Retina (tissue), 1 donor: ENCODE results near the gene ZNF444.
"Not testable (repeated sequence)": the region's sequence is repeated elsewhere in the genome, so short reads cannot be mapped to it uniquely, and the experiment has no call there.

Source experiments
- DNase-seq: peaks from one replicate; pipeline ENCODE4 v3.0.0-alpha.2; 2016

Gene ZNF444

GRCh38 chr19:56148096-56148495 is 7.0 kb downstream of the ZNF444 start:
- DNase-seq, result no peak

GRCh38 chr19:56148955-56149655 is 8.0 kb downstream of the ZNF444 start:
- DNase-seq, result not testable (repeated sequence)

GRCh38 chr19:56149656-56150038 is 8.6 kb downstream of the ZNF444 start:
- DNase-seq, result no peak

- DNase-seq, result no peak
Measured at GRCh38 chr19:56150358-56150757, 9.3 kb downstream of the ZNF444 start.

- no peak for DNase-seq
Measured at GRCh38 chr19:56152644-56153043, 11.6 kb downstream of the ZNF444 start.

GRCh38 chr19:56153507-56153906 is 12.4 kb downstream of the ZNF444 start:
- DNase-seq, result no peak

- DNase-seq, result no peak
Measured at GRCh38 chr19:56155124-56155687, 14.1 kb downstream of the ZNF444 start.

- DNase-seq, result no peak
Measured at GRCh38 chr19:56156768-56157167, 15.7 kb downstream of the ZNF444 start.

GRCh38 chr19:56158170-56158757 is 17.2 kb downstream of the ZNF444 start:
- no peak for DNase-seq

- DNase-seq, result no peak
Measured at GRCh38 chr19:56159009-56159559, 18.0 kb downstream of the ZNF444 start.

- DNase-seq, result no peak
Measured at GRCh38 chr19:56159622-56160271, 18.7 kb downstream of the ZNF444 start.

- DNase-seq, result no peak
Measured at GRCh38 chr19:56161534-56161933, 20.4 kb downstream of the ZNF444 start.

GRCh38 chr19:56162258-56162657 is 21.2 kb downstream of the ZNF444 start:
- no peak for DNase-seq

GRCh38 chr19:56163097-56163496 is 22.0 kb downstream of the ZNF444 start:
- DNase-seq, result no peak

GRCh38 chr19:56167064-56167578 is 26.0 kb downstream of the ZNF444 start:
- DNase-seq, result no peak

- no peak for DNase-seq
Measured at GRCh38 chr19:56170261-56170660, 29.2 kb downstream of the ZNF444 start.

GRCh38 chr19:56174086-56174485 is 33.0 kb downstream of the ZNF444 start:
- DNase-seq, result no peak

GRCh38 chr19:56174550-56174949 is 33.5 kb downstream of the ZNF444 start:
- DNase-seq, result peak; percentile 17

- DNase-seq, result peak; percentile 57
Measured at GRCh38 chr19:56175861-56176307, 34.8 kb downstream of the ZNF444 start, which contains the start of gene GALP. TSS of gene GALP (plus strand) at chr19:56176008. CDS start at chr19:56177109, 1,101 bp downstream.

GRCh38 chr19:56176310-56176709 is 35.2 kb downstream of the ZNF444 start:
- not testable (repeated sequence) for DNase-seq

- DNase-seq, result no peak
Measured at GRCh38 chr19:56176881-56177280, 35.8 kb downstream of the ZNF444 start.

GRCh38 chr19:56177564-56178243 is 36.6 kb downstream of the ZNF444 start:
- no peak for DNase-seq

GRCh38 chr19:56189785-56190184 is 48.7 kb downstream of the ZNF444 start:
- DNase-seq, result peak; percentile 27
